ENCODE data around the gene PHACTR2.
"Not testable (repeated sequence)": the region's sequence is repeated elsewhere in the genome, so short reads cannot be mapped to it uniquely, and the experiment has no call there.

PHACTR2 gene

DNA sequence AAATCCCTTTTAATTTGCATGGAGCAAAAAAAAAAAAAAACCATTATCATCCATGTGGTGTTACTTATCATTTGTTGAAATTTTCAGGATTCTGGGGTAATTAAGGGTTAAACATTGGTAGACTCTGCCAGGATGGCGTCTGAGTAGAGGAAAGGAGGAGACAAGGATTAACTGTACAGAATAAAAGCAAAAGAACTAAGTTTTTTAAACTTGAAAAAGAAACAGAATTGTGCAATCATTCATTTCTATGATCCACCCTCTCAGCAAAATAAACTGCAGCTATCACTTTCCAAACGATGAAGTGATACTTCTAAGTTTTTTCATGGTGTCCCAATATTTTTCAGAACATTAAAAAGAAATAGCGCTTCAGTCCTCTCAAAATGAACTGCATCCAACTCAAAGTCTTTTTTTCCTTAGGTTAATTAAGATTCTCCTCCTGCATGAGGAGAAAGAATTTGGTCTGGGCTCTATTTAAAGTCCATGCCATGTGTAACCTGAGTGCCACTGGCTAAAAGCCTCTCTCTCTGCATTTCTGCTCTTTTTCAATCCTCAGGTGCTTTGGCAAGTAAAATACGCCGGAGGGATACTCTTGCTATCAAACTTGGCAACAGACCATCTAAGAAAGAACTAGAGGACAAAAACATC lies 95.9 kb downstream of the PHACTR2 start:
- no peak for DNase-seq

DNA sequence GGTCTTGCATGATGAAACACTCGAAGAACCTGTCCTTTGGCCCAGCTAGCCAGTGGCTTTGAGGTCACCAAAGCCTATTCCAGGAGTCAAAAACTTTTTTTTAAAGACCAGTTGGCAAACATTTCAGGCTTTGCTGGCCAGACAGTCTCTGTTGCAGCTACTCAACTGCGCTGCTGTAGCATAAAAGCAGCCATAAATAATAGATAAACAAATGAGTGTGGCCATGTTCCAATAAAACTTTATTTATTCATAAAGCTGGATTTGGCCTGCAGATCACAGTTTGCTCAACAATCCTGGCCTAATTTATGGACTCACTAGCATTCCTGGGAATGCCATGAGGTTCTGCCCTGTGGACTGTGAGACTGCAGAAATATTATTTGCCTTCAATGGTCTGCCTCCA lies 96.6 kb downstream of the PHACTR2 start:
- no peak for DNase-seq

DNA sequence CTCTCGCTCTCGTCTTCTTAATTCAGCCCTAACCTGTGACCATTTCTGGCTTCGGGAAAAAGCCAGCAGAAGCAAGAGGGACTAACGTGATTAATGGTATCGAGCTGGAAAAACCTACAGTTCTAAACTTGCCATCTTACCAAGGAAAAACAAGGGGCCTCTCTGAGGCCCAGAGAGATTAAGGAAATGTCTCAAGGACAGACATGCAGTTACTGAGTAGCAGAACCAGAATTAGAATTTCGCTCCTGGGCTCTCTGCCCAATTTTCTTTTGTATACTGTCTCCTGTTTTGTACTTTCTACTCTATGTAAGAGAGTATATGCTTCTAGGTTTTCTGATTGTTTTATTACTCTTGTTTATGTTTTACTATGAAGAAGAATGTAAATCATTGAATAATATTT lies 97.6 kb downstream of the PHACTR2 start:
- DNase-seq = no peak

DNA sequence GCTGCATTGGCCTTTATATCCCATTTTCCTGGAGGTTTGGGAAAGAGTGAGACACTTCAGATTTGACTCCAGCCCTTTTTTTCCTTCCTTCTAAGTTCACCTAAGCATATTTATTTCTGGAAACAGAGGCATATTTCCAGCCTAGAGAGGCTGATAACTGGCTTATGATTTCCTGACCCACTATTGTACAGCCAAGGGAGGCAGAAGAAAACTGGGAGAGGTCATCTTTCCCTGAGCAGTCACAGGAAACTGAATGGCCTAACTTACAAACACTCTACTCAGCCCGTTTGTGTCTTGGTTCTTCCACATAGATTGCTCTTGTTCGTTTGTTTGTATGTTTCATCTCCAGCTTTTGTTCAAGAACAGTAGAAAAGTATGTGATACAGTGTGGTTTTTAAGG lies 101.2 kb downstream of the PHACTR2 start:
- no peak for DNase-seq

DNA sequence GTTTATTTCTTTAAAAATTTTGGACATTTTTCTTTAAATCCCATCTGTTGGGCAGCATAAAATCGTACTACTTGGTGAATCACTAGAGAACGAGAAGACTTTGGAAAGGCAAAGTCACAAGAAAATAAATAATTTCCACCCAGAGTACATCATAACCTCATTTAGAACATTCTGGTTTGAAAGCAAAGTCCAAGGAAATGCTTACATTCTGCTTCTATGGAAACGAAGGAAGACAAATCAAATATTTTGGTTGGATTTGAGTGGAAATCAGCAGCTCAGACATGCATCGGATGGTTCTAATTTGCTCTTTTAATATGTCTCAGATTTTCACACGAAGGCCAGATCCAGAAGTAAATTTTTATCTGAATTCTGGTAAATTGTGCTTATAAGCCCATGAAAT lies 104.7 kb downstream of the PHACTR2 start:
- DNase-seq = no peak

DNA sequence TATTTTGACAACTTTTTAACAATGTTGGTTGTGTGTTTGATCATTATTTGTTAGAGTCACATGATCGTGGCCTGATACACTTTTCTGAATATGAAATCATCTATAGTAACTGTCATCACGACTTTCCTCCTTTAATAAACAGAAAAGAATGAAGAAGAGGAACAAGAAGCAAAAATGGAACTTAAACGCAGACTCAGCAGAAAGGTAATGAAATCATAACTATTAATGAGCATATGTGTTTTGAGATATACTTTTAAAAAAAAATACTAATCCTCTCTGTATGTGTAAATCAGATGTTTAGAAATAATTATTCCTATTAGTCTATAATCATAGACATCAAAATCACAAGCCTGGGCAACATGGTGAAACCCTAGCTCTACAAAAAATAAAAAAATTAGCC lies 105.3 kb downstream of the PHACTR2 start:
- DNase-seq = no peak

DNA sequence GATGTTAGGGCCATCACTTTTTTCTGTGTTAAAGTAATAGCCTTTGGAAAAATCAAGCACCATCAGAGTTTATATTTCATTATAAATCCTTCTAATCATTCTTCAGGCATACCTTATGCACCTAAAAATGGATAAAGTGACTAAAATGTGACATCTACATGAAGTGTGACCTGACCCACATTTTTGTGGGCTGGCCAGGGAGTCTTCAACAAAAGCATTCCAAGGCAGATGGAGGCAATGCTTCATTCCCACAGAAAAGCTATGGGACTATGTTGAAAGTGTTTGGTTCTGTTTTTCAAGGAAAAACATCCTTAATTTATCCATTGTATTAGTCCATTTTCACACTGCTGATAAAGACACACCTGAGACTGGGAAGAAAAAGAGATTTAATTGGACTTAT lies 106.6 kb downstream of the PHACTR2 start:
- DNase-seq = no peak

DNA sequence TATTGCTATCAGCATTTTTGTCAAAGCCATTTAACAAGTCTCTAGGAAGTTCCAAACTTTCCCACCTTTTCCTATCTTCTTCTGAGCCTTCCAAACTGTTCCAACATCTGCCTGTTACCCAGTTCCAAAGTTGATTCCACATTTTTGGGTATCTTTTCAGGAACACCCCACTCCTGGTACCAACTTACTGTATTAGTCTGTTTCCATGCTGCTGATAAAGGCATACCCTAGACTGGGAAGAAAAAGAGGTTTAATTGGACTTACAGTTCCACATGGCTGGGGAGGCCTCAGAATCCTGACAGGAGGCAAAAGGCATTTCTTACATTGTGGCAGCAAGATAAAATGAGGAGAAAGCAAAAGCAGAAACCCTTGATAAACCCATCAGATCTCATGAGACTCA lies 108.6 kb downstream of the PHACTR2 start:
- not testable (repeated sequence) for DNase-seq

DNA sequence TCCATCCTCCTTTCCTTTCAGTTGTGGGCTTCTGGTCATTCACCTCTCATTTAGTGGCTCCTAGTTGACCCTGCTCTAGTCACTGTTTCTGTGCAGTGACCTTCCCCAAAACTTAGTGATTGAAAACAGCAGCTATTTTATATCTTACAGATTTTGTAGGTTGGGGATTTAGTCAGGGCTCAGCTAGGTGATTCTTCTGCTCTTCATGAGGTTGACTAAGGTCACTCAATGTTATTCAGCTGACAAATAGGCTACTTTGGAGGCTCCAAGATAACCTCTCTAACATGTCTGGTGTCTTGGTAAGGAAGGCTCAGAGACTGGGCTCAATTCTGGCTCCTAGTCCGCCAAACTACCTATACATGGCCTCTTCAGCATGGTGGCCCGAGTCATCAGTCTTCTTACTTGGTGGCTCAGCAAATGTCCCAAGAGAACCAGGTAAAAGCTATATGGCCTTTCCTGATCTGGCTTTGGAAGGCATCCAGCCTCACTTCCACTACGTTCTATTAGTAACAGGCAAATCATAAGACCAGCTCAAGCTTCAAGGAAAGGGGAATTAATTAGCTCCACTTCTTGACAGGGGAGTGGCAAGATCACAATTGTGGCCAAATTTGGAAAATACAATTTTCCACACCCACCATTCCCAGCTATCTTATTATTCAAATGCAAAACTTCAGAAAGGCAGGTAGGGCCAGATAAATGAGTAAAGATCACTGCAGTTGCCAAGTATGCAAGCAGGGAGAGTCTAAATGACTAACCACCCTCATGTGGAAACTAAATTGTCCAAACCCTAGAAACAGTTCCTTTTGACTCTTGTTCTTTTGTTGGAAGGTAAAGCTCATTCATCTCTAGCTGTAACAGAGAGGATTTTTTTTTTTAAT lies 114.9 kb downstream of the PHACTR2 start:
- no peak for DNase-seq

DNA sequence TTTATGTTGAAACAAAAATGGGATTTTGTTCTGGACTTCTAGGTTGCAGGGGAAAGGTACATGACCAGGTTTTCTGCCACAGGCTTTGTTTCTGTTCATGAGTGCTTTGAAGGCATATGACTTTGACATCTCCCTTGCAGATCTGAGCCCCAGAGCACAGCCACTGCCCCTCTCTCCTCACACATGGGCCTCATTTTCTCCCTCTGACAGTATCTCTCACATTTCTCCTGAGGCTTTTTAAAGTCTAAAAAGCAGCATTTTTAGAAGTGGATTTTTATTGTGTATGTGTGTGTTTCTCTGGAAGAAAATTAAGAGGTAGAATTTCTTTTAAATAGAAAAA lies 115.5 kb downstream of the PHACTR2 start:
- DNase-seq = no peak

DNA sequence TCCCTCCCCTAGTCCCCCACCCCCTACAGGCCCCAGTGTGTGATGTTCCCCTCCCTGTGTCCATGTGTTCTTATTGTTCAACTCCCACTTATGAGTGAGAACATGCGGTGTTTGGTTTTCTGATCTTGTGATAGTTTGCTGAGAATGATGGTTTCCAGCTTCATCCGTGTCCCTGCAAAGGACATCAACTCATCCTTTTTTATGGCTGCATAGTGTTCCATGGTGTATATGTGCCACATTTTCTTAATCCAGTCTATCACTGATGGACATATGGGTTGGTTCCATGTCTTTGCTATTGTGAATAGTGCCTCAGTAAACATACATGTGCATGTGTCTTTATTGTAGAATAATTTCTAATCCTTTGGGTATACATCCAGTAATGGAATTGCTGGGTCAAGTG lies 118.8 kb downstream of the PHACTR2 start:
- not testable (repeated sequence) for DNase-seq

DNA sequence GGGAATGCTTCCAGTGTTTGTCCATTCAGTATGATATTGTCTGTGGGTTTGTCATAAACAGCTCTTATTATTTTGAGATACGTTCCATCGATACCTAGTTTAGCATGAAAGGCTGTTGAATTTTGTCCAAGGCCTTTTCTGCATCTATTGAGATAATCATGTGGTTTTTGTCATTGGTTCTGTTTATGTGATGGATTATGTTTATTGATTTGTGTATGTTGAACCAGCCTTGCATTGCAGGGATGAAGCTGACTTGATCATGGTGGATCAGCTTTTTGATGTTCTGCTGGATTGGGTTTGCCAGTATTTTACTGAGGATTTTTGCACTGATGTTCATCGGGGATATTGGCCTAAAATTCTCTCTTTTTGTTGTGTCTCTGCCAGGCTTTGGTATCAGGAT lies 120.7 kb downstream of the PHACTR2 start:
- DNase-seq = not testable (repeated sequence)

DNA sequence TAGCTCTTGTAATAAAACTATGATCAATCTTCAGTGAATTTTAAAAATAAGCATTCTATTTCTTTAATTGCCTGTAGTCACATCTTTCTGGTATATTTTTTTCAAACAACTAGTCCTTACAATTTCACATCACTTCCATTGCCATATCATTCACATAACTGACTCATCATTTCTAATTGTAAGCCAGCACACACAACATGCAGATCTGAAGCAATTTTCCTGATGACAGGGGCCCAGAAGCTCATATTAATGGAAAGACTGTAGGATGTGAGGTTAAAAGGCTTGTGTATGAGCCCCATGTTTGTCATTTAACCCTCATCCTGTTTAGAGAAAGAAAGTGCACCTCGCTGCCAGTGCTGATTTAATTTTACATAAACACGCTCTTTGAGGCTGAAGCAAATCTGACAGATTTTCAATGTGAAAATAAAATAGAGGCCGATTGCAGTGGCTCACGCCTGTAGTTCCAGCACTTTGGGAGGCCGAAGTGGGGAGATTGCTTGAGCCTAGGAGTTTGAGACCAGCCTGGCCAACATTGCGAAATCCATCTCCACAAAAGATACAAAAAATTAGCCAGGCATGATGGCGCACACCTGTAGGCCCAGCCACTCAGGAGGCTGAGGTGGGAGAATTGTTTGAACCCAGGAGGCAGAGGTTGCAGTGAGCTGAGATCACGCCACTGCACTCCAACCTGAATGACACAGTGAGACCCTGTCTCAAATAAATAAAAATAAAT lies 125.2 kb downstream of the PHACTR2 start:
- DNase-seq = no peak

DNA sequence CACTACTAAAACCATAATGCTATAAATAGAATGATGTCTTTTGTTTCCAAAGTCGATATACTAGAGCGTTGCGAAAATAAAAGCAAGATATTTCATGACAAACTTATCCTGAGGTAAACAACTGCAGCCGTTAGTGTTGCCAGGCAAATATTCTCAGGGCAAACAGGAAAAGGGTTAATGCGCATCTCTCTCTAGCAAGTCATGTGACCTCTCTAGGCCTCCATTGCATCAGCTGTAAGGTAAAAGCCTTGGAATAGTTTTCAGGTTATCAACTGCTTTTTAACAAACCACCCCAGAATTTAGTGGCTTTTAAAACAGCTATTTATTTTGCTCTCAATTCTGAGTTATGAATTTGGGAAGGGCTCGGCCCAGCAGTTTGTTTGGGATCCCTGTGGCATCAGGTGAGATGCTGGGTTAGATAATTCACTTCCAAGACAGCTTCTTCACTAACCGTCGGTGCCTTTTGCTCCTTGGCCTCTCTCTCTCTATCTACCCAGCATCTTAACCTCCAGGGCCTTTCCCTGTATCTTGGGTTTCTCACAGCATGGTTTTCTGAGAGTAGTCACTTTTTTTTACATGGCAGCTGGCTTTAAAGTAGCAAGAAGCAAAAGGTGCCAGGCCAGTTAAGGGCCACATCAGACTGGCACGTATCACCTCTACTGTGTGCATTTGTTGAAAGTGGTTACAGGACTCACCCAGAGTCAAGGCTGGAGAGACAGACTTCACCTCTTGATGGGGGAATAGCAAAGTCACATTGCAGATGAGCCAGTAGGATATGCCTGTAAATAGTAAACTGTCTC lies 126.2 kb downstream of the PHACTR2 start:
- DNase-seq = no peak

DNA sequence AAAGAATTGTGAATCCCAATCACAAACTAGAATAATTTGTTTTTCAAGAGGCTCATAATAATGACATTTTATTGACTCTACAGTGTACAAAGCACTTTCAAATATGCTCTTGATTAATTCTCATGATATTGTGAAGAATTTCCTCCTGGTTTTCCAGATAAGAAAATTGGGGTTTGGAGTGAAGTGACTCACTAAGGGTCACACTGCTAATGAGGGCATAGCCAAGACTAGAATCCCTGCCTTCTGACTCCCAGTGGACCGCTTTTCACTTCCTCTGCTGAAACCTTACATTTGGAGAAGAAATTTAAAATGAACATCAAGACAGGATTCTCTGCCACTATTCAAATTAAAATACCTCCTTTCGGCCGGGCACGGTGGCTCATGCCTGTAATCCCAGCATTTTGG lies 127.1 kb downstream of the PHACTR2 start:
- no peak for DNase-seq

DNA sequence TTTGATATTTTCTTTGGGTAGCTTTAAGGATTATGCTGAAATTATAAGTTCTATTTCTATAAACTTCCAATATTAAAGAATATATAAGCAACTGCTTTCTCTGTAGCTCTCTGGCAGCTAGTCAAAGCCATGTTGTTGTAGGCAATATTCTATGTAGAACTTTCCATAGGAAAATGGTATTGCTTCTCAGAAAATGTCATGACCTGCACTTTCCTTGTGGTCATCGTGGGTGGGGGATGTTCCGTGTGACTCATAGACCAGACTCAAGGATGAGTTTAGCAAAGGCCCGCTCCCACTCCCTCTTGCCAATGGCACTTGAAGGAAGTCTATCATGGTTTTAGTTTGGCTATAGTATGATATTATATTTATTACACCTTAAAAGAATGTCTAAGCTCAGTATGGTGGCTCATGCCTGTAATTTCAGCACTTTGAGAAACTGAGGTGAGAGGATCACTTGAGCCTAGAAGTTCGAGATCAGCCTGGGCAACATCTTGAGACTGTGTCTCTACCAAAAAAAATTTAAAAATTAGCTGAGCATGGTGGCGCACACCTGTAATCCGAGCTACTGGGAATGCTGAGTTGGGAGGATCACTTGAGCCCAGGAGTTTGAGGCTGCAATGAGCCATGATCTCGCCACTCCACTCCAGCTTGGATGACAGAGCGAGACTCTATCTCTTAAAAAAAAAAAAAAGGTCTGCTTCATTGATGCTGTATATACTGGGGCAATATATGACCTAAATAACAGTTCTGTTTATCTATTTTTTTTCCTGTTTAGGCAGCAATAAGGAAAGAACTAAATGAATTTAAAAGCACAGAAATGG lies 128.7 kb downstream of the PHACTR2 start:
- DNase-seq = no peak

DNA sequence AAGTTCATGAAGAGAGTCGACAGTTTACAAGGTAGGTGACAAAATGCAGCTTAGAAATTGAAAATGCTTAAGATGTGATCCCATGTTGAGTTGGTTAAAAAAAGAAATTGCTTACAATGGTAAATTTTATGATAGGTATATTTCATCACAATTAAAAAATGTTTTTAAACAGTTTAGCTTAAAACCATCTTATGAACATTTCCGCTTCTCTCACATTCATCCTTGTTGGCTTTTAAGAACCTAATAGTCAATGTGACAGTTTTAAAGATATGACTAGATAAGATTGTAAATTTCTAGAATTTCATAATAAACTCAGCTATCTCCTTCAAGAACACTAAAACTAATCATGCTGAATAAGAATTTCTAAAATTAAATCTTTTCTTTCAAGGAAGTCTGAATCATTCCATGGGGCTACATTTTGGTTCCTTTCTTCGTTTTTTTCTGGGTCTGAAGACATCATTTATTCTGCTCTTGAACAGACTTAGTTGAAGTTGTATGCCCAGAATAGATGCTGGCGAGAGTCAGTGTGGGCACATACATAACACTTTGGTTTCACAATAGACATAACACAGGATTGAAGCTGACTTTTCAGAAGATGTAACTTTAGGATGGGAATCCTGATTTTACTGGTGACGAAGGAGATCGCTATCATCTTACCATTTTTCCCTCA lies 129.5 kb downstream of the PHACTR2 start:
- no peak for DNase-seq

DNA sequence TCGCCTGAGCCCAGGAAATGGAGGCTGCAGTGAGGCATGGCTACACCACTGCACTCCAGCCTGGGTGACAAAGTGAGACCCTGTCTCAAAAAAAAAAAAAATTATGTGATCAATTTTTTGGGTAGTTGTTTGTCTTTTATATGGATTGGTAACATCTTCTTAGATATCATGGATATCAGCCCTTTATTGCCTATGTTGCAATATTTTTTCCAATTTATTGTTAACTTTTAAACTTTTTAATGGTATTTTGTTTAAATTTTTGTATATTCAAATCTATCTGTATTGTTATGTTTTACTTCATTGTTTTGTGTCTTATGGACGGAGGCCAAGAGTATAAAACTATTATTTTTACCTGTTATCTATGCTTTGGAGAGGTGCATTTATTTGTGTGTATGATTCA lies 133.0 kb downstream of the PHACTR2 start:
- no peak for DNase-seq

DNA sequence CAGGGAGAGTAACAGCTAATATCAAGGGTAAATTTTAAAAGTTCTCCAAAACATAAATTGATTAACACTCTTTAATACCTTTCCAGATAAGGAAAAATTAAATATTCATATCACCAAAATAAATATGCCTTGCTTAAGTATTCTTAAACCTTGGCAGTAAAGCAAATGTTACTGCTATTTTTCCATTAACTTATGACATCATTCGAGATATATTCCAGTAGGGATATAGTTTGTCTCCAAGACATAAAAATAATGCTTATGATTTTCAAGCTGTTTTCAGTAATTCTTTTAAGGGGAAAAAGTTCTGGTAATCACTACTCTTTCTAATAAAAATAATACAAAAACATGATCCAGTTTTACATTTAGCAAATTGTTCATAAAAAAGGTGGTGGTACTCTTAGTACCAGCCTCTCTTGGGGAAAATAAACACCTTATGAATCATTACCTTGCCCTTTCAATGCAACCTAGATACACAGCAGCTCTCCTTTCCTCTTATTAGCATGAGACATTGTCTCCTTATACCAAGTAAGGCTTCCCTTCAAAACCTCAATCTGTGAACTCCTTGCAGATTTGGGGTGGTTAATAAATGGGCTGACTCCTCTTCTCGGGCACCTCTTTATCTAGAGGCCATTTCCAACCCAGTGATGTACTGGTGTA lies 133.9 kb downstream of the PHACTR2 start:
- DNase-seq = no peak

DNA sequence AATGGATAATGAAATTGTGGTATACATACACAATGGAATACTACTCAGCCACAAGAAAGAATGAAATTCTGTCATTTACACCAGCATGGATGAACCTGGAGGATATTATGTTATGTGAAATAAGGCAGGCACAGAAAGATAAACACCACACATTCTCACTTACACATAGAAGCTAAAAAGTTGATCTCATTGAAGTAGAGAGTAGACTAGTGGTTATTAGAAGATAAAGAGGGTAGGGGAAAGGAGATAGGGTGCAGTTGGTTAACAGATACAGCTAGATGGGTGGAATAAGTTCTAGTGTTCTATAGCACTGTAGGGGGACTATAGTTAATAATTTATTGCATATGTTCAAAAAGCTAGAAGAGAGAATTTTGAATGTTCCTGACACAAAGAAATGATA lies 139.9 kb downstream of the PHACTR2 start:
- no peak for DNase-seq

DNA sequence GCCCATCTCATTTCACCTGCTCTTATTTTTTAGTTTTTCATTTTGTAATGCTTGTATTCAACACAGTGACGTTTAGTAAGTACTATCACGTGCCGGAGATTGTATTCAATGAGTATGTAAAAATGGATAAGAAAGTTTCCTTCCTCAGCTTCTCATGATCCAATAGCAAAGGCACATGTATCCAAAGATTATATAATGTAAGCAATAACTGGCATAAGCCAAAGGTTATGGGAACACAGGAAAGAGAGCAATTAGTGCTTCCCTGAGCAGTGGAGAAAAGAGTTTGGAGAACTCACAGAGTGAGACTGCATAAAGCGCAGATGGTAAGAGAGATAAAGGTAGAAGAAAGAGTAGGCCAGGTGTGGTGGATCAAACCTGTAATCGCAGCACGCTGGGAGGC lies 143.6 kb downstream of the PHACTR2 start:
- DNase-seq = no peak

Measured in effector CD4-positive, alpha-beta T cell (primary cell).